MM.1S (cell line): Measurements from ENCODE around the gene KRTAP10-2.

ENCODE experiments used
- DNase-seq: peaks from one replicate; pipeline ENCODE4 v3.0.0-alpha.2; 2015
- H2AFZ ChIP-seq: fragments of 300-600 bp; sonication (generic); 2 replicates; pipeline ENCODE4 v1.6.0; 2016; ENCODE audit warnings: antibody characterized with exemption, low read length
- H3F3A ChIP-seq: fragments of 300-600 bp; sonication (generic); 2 replicates; pipeline ENCODE4 v1.6.1; 2016; ENCODE audit warnings: mild to moderate bottlenecking, antibody characterized with exemption, low read length, moderate library complexity, mixed read lengths; ENCODE audit not compliant: insufficient read depth
- H3K27ac ChIP-seq: fragments of 300-600 bp; sonication (generic); 2 replicates; pipeline ENCODE4 v1.5.1; 2016; ENCODE audit warnings: mild to moderate bottlenecking, low read length
- H3K27me3 ChIP-seq: fragments of 300-600 bp; sonication (generic); replicated peaks from 2 replicates; pipeline ENCODE4 v1.6.0; 2016; ENCODE audit warnings: low read length; ENCODE audit not compliant: insufficient read depth
- H3K36me3 ChIP-seq: fragments of 300-600 bp; sonication (generic); replicated peaks from 2 replicates; pipeline ENCODE4 v1.6.1; 2016; ENCODE audit warnings: mild to moderate bottlenecking, low read length, mixed read lengths; ENCODE audit not compliant: insufficient read depth
- H3K4me1 ChIP-seq: fragments of 300-600 bp; sonication (generic); 2 replicates; pipeline ENCODE4 v1.6.1; 2016; ENCODE audit warnings: low read length, mixed read lengths
- H3K4me2 ChIP-seq: fragments of 300-600 bp; sonication (generic); 2 replicates; pipeline ENCODE4 v1.6.0; 2016; ENCODE audit warnings: low read depth, low read length
- H3K4me3 ChIP-seq: fragments of 300-600 bp; sonication (generic); 2 replicates; pipeline ENCODE4 v1.5.1; 2016; ENCODE audit warnings: low read length, mixed read lengths
- H3K79me2 ChIP-seq: fragments of 300-600 bp; sonication (generic); 2 replicates; pipeline ENCODE4 v1.6.1; 2016; ENCODE audit warnings: mixed run types, low read length, mixed read lengths
- H3K9ac ChIP-seq: fragments of 300-600 bp; sonication (generic); 2 replicates; pipeline ENCODE4 v1.6.1; 2016; ENCODE audit warnings: low read length, mixed read lengths
- H3K9me2 ChIP-seq: fragments of 300-600 bp; sonication (generic); replicated peaks from 2 replicates; pipeline ENCODE4 v1.6.1; 2016; ENCODE audit warnings: mild to moderate bottlenecking, low read length, mixed read lengths; ENCODE audit not compliant: insufficient read depth
- H3K9me3 ChIP-seq: fragments of 300-600 bp; sonication (generic); replicated peaks from 2 replicates; pipeline ENCODE4 v1.6.1; 2016; ENCODE audit warnings: mild to moderate bottlenecking, low read length, mixed read lengths; ENCODE audit not compliant: insufficient read depth
- H4K20me1 ChIP-seq: fragments of 300-600 bp; sonication (generic); 2 replicates; pipeline ENCODE4 v1.6.1; 2016; ENCODE audit warnings: mild to moderate bottlenecking, low read length, moderate library complexity, mixed read lengths; ENCODE audit not compliant: insufficient read depth
- CTCF ChIP-seq: fragments of 300-600 bp; sonication (generic); IDR thresholded peaks from 2 replicates; pipeline ENCODE4 v1.5.1; 2016; ENCODE audit warnings: antibody characterized with exemption, low read length, mixed read lengths
- EZH2 ChIP-seq: fragments of 300-600 bp; sonication (generic); optimal IDR thresholded peaks from 2 replicates; pipeline ENCODE3; 2017; ENCODE audit warnings: low read depth, mild to moderate bottlenecking, antibody characterized with exemption, low read length, mixed read lengths
- EZH2phosphoT487 ChIP-seq: fragments of 300-600 bp; sonication (generic); IDR thresholded peaks from 2 replicates; pipeline ENCODE4 v1.6.1; 2018; ENCODE audit warnings: antibody characterized with exemption, low read length

Gene KRTAP10-2

GRCh38 chr21:44516342-44516741 is 35.0 kb downstream of the KRTAP10-2 start:
- TF ChIP-seq EZH2phosphoT487 (no peak), EZH2 (no peak), CTCF (no peak)
- Histone ChIP-seq H3K9me3 (no peaks in the 10 kb centered on the region), H3F3A (no peaks in the 10 kb centered on the region), H3K4me2 (no peak overlapping the region), H3K79me2 (no peaks in the 10 kb centered on the region), H3K9ac (no peak overlapping the region), H3K9me2 (no peaks in the 10 kb centered on the region), H3K27ac (no peak overlapping the region), H3K27me3 (peaks cover 96% of the 10 kb centered on the region), H2AFZ (no peak overlapping the region), H3K36me3 (no peaks in the 10 kb centered on the region), H3K4me3 (no peak overlapping the region), H4K20me1 (no peaks in the 10 kb centered on the region), H3K4me1 (no peaks in the 10 kb centered on the region)
- no peak for DNase-seq

- no peak overlapping the region for H3K9ac ChIP-seq
- peaks cover 96% of the 10 kb centered on the region for H3K27me3 ChIP-seq
- no peak overlapping the region for H3K4me3 ChIP-seq
- H3K27ac ChIP-seq, result no peak overlapping the region
- TF ChIP-seq EZH2, result no peak
- no peak for TF ChIP-seq EZH2phosphoT487
- TF ChIP-seq CTCF, result no peak
- no peaks in the 10 kb centered on the region for H3K4me1 ChIP-seq
- H4K20me1 ChIP-seq, result no peaks in the 10 kb centered on the region
- no peaks in the 10 kb centered on the region for H3K79me2 ChIP-seq
- no peak overlapping the region for H3K4me2 ChIP-seq
- no peaks in the 10 kb centered on the region for H3K36me3 ChIP-seq
- H3K9me2 ChIP-seq, result no peaks in the 10 kb centered on the region
- no peak for DNase-seq
- H2AFZ ChIP-seq, result no peak overlapping the region
- no peaks in the 10 kb centered on the region for H3F3A ChIP-seq
- no peaks in the 10 kb centered on the region for H3K9me3 ChIP-seq
Observed at GRCh38 chr21:44515359-44516165, 35.7 kb downstream of the KRTAP10-2 start.

GRCh38 chr21:44514746-44515358 is 36.5 kb downstream of the KRTAP10-2 start:
- Histone ChIP-seq H4K20me1 (no peaks in the 10 kb centered on the region), H3K27me3 (peaks cover 96% of the 10 kb centered on the region), H3K79me2 (no peaks in the 10 kb centered on the region), H2AFZ (no peak overlapping the region), H3K4me3 (no peak overlapping the region), H3K4me1 (no peaks in the 10 kb centered on the region; the same call in 1 of the 2 replicates), H3K9me2 (no peaks in the 10 kb centered on the region), H3K36me3 (no peaks in the 10 kb centered on the region), H3F3A (no peaks in the 10 kb centered on the region), H3K9me3 (no peaks in the 10 kb centered on the region), H3K9ac (no peak overlapping the region), H3K4me2 (no peak overlapping the region), H3K27ac (no peak overlapping the region)
- no peak for TF ChIP-seq CTCF
- no peak for TF ChIP-seq EZH2phosphoT487
- no peak for TF ChIP-seq EZH2
- no peak for DNase-seq
